ENCODE data around the gene AZIN2. TPM values are rescaled to one million over a fixed set of nuclear protein-coding genes. Genes with fewer than 3 reads are reported as not detected.

AZIN2 gene
- total RNA-seq, 1 donor from 2014 or later: 12.4 TPM

- intact Hi-C loops (cut with DNase I): no loop called here
- DNase-seq (ENCODE audit: low spot score): no peak
- peak; percentile 64 for ATAC-seq
Observed at GRCh38 chr1:33142483-33143064, 61.6 kb downstream of the AZIN2 start.

- DNase-seq (ENCODE audit: low spot score) (no peak), ATAC-seq (peak; percentile 44)
- intact Hi-C loops (cut with DNase I): no loop called here
Observed at GRCh38 chr1:33143176-33143575, 62.2 kb downstream of the AZIN2 start.

DNA sequence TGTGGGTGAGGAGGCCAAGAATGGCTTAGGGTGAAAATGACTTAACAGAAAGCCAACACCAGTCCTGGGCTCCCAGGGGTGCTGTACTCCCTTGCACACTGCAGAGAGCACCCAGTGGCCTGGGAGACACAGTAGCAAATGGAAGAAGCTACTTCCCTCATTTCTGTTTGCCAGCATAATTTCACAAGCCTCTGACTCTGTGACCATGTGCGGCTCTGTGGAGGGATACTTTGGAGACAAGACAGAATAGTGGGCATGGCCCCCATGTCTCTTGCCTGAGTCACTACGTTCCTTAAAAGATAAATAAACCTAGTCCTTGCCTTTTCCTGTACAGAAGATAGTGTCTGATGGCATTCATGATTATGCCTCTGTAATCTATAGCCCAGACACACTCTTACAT, 62.7 kb downstream of the AZIN2 start:
- intact Hi-C loops (cut with DNase I): no loop called here
- DNase-seq (ENCODE audit: low spot score) (no peak), ATAC-seq (peak; percentile 20)

GRCh38 chr1:33146003-33146402, 65.0 kb downstream of the AZIN2 start:
- intact Hi-C loops (cut with DNase I): no loop called here
- ATAC-seq (no peak), DNase-seq (ENCODE audit: low spot score) (no peak)

- DNase-seq (ENCODE audit: low spot score) (no peak), ATAC-seq (no peak)
- intact Hi-C loops (cut with DNase I): no loop called here
Observed at GRCh38 chr1:33147275-33147996, 66.5 kb downstream of the AZIN2 start.

DNA sequence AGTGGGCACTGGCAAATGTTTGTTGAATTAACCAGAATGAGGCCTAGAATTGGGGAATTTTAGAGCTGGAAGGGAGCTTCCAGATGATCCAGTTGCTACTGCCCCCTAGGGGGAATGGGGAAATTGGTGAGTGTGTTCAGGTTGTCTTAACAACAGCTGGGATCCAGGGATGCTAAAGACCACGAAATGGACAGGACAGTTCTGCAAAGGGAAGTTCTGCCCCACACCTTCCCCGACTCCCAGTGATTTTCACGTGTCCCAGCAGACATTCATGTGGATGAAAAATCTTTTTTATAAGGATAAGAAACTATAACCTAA, 67.0 kb downstream of the AZIN2 start:
- intact Hi-C loops (cut with DNase I): no loop called here
- ATAC-seq (no peak), DNase-seq (ENCODE audit: low spot score) (no peak)

- ATAC-seq (no peak), DNase-seq (ENCODE audit: low spot score) (no peak)
- intact Hi-C loops (cut with DNase I): no loop called here
Observed at GRCh38 chr1:33148615-33149014, 67.7 kb downstream of the AZIN2 start.

DNA sequence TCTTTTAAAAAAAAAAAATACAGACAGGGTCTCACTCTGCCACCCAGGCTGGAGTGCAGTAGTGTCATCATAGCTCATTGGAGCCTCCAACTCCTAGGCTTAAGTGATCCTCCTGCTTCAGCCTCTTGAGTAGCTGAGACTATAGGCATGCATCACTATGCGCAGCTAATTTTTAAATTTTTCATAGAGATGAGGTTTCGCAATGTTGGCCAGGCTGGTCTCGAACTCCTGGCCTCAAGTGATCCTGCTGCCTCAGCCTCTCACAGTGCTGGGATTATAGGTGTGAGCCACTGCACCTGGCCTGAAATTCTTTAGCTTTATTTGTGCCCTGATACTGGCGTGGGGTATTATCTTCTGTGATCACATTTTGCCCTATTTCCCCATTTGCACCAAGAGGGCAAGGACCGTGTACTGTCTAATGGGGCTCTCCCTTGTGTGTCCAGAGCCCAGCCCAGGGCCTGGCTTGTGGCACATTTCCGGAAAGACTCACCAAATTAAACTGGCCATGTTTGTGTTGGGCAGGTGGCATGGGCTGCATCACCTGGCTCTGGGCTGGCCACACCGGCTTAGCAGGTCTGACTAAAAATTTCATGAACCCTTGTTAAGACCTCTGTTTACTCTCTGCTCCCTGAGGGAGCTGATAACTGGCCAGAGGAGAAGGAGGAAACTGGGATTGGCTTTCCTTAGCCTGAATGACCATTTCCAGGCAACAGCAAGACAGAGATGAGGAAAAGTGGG, 68.7 kb downstream of the AZIN2 start:
- DNase-seq (ENCODE audit: low spot score) (no peak), ATAC-seq (no peak)
- intact Hi-C loops (cut with DNase I): no loop called here

DNA sequence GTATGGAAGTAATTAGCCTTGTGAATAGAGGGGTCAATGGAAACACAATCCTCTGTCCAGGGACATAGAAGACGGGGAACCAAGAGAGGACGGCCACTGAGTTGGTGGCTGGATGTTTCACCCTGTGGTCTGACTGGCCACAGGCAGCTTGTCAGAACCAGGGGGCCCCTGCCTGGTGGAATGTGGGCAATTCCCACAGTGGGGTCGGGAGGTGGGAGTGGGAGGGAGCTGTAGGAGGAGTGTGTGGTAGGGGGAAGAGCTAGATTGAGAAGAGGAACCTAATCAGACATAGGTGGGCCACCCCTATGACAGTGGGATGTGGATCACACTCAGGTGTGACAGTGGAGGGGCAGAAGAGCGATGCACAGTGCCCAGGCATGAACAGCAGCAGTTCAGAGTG, 69.6 kb downstream of the AZIN2 start:
- ATAC-seq (no peak), DNase-seq (ENCODE audit: low spot score) (no peak)
- intact Hi-C loops (cut with DNase I): no loop called here

DNA sequence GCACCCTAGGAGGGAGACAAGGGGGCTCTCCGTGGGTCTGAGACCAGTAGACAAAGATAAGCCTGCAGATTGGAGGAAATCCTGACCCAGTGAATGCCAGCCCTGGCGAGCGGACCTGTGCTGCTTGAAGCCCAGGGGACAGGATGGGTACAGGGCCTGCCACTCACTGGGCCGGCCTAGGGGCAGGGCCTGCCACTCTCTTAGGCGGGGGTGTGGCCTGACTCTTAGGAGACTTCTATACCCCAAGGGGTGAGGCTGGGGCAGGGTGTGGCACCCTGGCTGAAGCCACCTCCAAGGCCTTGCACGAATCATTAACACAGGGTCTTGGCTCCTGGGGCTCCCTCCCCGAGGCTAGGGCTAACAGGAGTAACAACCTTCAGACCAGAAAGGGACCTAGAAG, 70.2 kb downstream of the AZIN2 start:
- intact Hi-C loops (cut with DNase I): no loop called here

GRCh38 chr1:33152685-33153432, 71.9 kb downstream of the AZIN2 start:
- intact Hi-C loops (cut with DNase I): no loop called here
- ATAC-seq (peak; percentile 91), DNase-seq (ENCODE audit: low spot score) (peak; percentile 68)

More for the DNA sequence above, 70.2 kb downstream of the AZIN2 start:
- ATAC-seq (peak; percentile 8), DNase-seq (ENCODE audit: low spot score) (no peak)

DNA sequence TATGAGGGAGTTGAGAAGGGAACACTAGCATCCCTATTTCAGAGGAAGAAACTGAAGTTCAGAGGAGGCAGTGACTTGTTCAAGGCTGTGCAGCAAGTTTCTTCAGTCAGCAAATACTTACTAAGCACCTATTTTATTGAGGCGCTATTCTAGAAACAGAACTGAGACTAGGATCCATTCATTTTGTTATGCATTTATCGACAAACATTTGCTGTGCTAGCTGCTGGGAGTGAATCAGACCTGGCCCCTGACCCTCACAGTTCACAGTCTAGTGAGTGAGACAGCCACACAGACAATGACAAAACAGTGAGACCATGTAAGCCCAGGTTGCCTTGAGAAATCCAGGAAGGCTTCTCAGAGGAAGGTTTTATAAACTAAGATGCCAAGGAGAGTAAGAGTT, 72.7 kb downstream of the AZIN2 start:
- DNase-seq (ENCODE audit: low spot score): no peak
- ATAC-seq: no peak
- intact Hi-C loops (cut with DNase I): no loop called here

- ATAC-seq (no peak), DNase-seq (ENCODE audit: low spot score) (no peak)
- intact Hi-C loops (cut with DNase I): no loop called here
Observed at GRCh38 chr1:33155877-33156538, 75.1 kb downstream of the AZIN2 start.

DNA sequence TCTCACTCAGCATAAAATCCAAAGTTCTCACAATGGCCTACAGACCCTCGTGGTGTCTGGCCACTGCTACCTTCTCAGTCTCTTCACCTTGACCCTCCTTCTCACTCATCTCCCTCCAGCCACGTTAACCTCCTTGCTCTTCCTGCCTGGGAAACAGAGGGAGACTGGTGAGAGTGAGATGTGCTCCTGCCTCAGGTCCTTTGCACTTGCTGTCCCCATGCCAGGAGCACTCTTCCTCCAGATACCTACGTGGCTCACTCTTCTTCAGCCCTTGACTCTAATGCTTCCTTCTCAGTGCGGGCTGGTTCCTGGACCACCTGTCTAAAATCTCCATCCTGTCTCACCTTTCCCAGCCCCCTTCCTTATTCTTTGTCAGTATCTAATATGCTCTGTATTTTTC, 76.2 kb downstream of the AZIN2 start:
- ATAC-seq: no peak
- DNase-seq (ENCODE audit: low spot score): no peak
- intact Hi-C loops (cut with DNase I): no loop called here

DNA sequence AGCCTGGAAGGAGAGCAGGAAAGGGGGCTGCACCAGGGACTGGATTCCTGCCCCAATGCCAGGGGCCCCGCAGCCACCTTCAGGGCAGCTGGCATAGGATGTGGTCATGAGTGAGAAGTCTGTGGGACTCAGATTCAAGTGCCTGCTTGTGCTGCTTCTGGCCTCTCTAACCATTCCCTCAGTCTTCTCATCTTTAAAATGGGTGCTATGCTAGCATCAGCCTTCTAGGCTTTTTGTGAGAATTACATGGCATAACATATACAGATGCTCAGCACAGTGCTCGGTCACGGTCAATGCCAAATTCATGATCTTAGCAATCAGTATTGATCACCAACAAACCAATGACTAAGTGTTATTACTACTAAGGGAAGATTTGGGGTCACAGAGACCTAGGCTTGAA, 77.4 kb downstream of the AZIN2 start:
- DNase-seq (ENCODE audit: low spot score) (no peak), ATAC-seq (no peak)
- intact Hi-C loops (cut with DNase I): no loop called here

- DNase-seq (ENCODE audit: low spot score): no peak
- ATAC-seq: no peak
- intact Hi-C loops (cut with DNase I): no loop called here
Observed at GRCh38 chr1:33159577-33159976, 78.6 kb downstream of the AZIN2 start.

DNA sequence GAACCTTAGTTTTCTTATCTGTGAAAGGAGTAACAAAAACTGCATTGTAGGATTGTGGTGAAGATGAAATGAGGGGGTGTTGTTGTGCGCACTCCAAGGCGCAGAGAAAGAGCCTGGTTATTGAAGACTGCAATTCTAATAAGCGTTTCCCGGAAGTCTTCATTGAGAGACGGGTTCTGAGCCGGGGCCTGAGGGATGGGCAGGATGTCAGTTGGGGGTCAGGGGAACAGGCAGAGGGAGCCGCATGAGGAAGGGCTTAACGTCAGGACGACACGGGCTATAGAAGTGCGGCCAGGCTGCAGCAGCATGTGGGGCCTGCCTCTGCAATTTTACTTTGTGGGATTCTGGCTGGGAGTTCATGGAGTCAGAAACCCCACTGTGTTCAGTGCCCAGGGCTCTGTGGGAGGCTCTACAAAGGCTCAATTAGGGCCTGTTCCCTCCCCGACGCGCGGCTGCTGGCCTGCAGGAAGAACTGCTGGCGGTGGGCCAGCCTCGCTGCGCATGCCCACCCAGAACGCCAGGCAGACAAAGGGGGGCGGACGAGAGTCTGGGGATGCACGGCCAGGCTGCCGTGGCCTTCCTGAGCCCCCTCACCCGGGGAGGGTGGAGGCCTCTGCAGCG, 80.2 kb downstream of the AZIN2 start:
- intact Hi-C loops (cut with DNase I): no loop called here
- ATAC-seq (peak; percentile 84), DNase-seq (ENCODE audit: low spot score) (peak; percentile 84)

DNA sequence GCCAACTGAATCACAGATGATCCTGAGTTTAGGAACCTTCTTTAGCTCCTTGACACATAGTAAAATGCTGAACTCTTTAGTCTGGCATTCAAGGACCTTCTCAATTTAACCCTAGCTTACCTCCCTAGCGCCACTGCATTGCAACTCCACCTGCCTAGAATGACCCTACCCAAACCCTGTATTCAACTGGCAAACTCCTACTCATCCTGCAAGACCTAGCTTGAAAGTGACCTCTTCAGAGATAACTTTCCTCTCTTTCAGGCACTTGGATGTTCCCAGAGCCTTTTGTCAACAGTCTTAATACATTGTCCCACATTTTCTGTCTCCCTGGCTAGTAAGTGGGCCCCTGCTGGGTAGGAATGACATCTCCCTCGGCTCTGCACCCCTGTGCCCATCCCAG, 81.2 kb downstream of the AZIN2 start:
- no peak for ATAC-seq
- intact Hi-C loops (cut with DNase I): no loop called here
- DNase-seq (ENCODE audit: low spot score): no peak
